Stimulated activated memory B cell treated with anti-CD40 and anti-IgM and Interleukin-4, amounts not matched to agents 10 μg/mL and 1 μg/mL and 100 μg/mL, for 72 hours (primary cell): ENCODE results near the gene CMSS1.
A peak's percentile ranks its signal among the peaks of the same experiment; 100 is the strongest.

Experiments used
- ATAC-seq: fragments of 150-1000 bp; cut with Tn5 transposase; 2 replicates; pipeline ENCODE4 v1.10.0; 2021
- H3K27ac Mint-ChIP-seq: one replicate; pipeline ENCODE4 v1.8.0; 2022; ENCODE audit warnings: mild to moderate bottlenecking, mixed read lengths
- H3K27me3 Mint-ChIP-seq: one replicate; pipeline ENCODE4 v1.8.0; 2022; ENCODE audit warnings: mixed read lengths
- H3K36me3 Mint-ChIP-seq: one replicate; pipeline ENCODE4 v1.8.0; 2022; ENCODE audit warnings: mixed read lengths
- H3K4me1 Mint-ChIP-seq: one replicate; pipeline ENCODE4 v1.8.0; 2022; ENCODE audit warnings: mixed read lengths
- H3K4me3 Mint-ChIP-seq: one replicate; pipeline ENCODE4 v1.8.0; 2022; ENCODE audit warnings: mild to moderate bottlenecking, moderate library complexity, mixed read lengths
- H3K9me3 Mint-ChIP-seq: one replicate; pipeline ENCODE4 v1.8.0; 2022; ENCODE audit warnings: mixed read lengths

CMSS1 gene

DNA sequence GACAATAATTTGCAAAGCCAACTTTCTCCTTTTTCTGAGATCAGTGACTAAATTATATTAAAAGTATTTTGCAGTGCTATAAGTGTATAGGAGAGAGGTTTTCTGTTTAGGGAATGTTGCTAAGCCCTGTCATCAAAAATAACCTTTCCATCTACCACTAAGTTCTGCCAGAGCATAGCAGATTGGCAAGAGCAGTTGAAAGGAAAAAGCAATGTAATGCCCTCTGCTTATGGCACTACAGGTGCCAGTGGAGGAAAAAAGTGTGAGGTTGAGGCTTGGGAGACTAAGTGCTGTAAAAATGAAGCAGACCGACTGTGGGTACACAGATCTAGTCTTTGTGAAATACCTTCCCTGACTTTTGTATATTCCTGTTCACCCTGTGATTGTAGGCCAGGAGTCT is 285.1 kb downstream of the CMSS1 start:
- no peak overlapping the region for H3K4me3 Mint-ChIP-seq
- no peak for ATAC-seq

GRCh38 chr3:100103558-100104441 is 286.1 kb downstream of the CMSS1 start:
- Mint-ChIP-seq H3K27me3 (no peaks in the 10 kb centered on the region), H3K4me1 (peaks cover 36% of the 10 kb centered on the region), H3K4me3 (no peak overlapping the region), H3K9me3 (peaks cover 3% of the 10 kb centered on the region), H3K36me3 (peaks cover 18% of the 10 kb centered on the region), H3K27ac (peak overlapping the region; percentile 61)
- peak; percentile 80 for ATAC-seq

More for the DNA sequence above, 285.1 kb downstream of the CMSS1 start:
- H3K27ac Mint-ChIP-seq = peak overlapping the region; percentile 61
- no peaks in the 10 kb centered on the region for H3K27me3 Mint-ChIP-seq
- peaks cover 3% of the 10 kb centered on the region for H3K9me3 Mint-ChIP-seq
- peaks cover 36% of the 10 kb centered on the region for H3K4me1 Mint-ChIP-seq
- peaks cover 18% of the 10 kb centered on the region for H3K36me3 Mint-ChIP-seq

- Mint-ChIP-seq H3K4me3 (no peak overlapping the region), H3K9me3 (peaks cover 3% of the 10 kb centered on the region), H3K27ac (peak overlapping the region; percentile 61), H3K36me3 (peaks cover 18% of the 10 kb centered on the region), H3K4me1 (peaks cover 36% of the 10 kb centered on the region), H3K27me3 (no peaks in the 10 kb centered on the region)
- ATAC-seq = no peak
Measured at GRCh38 chr3:100104442-100104798, 286.8 kb downstream of the CMSS1 start.

DNA sequence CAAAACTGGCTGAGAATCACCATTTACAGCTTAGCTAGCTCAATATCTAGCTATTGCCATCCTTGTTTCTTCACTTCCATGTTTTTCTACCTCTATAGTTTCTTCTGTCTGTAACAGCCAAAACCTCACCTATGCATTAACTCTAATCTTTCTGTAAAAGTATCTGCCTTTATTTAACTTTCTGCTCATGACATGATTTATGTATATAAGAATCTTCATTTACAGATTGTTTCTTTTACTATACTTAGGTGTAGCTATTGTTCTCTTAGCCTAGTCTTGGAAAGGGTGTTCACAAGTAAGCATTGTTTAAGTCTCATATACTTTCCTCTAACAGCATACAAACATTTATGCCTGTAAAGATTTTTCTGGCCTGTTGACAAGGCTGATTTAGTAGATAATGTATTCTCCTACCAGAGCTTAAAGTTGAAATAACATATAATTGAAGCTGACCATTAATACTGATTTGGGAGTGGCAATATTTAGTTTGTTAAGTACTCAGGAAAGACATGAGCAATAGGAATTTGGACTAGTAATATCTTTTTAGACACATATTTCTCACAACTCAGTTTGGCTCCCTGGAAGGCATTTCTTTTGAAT is 287.3 kb downstream of the CMSS1 start:
- Mint-ChIP-seq H3K4me1 (peaks cover 36% of the 10 kb centered on the region), H3K36me3 (peaks cover 15% of the 10 kb centered on the region), H3K4me3 (no peak overlapping the region), H3K27ac (peak overlapping the region; percentile 61), H3K27me3 (no peaks in the 10 kb centered on the region), H3K9me3 (peaks cover 3% of the 10 kb centered on the region)
- ATAC-seq = no peak

DNA sequence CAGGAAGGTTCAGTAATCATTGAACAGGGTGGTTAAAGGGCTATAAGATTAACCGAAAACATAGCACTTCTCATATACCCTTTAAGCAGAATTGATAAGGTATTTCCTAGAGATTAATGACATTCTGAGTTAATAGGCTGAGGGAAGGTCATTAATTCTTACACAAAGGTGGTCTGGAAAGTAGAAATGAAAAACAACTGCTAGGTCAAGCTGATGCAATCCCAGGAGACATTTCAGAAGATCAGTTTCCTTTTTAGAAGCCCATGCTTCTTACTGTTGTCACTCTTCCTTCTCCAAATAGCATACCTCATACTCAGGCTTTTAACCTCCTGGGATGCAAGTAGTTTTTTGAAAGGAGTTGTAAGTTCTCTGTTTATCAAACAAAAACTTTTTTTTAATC is 287.8 kb downstream of the CMSS1 start:
- H3K27ac Mint-ChIP-seq = peak overlapping the region; percentile 61
- peaks cover 19% of the 10 kb centered on the region for H3K36me3 Mint-ChIP-seq
- H3K9me3 Mint-ChIP-seq = peaks cover 3% of the 10 kb centered on the region
- no peak overlapping the region for H3K4me3 Mint-ChIP-seq
- no peaks in the 10 kb centered on the region for H3K27me3 Mint-ChIP-seq
- H3K4me1 Mint-ChIP-seq = peaks cover 36% of the 10 kb centered on the region
- peak; percentile 55 for ATAC-seq

DNA sequence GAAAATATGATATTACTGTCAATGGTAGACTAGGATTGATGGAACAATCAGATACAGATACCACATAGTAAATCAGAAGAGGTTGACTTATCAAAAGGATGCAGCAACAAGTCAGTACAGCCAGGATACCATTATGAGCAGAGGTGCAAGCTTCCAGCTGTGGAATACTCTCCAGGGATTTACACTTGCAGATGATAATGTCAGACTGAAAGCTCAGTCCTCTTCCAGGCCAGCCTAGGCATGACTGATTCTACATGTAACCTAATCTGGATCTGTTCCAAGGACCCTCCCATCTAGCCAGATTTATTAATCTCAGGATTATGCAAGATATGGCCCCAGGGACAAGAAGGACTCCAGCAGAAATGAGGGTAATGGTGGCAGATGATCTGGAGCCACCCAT is 288.4 kb downstream of the CMSS1 start:
- no peak for ATAC-seq
- H3K4me1 Mint-ChIP-seq = peaks cover 36% of the 10 kb centered on the region
- peaks cover 2% of the 10 kb centered on the region for H3K9me3 Mint-ChIP-seq
- H3K36me3 Mint-ChIP-seq = peaks cover 20% of the 10 kb centered on the region
- no peaks in the 10 kb centered on the region for H3K27me3 Mint-ChIP-seq
- H3K27ac Mint-ChIP-seq = peak overlapping the region; percentile 61
- H3K4me3 Mint-ChIP-seq = no peak overlapping the region

DNA sequence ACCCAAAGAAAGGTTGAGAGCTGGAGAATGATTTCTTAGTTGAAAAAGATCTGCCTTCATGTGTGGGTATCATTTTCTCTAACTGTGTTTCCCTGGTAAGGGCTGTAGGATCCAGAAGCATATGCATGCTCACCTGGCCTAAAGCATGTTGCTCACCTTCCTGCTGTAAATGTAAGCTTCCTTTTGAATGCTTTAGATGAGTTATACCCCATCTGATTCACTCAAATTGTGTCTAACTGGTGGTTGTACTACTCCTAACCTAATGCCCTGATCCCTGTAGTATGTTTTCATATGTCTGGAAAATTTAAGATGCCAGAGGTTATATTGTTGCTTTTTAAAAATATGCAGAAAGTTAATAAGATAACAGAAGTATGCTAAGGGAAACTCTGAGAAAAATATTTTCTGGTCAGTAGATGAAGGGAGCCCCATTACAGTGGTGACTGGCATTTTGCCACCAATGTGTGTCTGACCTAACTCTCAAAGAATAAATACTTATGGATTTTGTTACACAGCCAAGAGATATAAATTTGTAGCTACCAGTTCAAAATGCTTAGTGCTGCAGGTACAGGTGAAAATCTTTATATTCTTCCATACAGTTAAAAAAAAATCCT is 289.0 kb downstream of the CMSS1 start:
- no peak overlapping the region for H3K4me3 Mint-ChIP-seq
- peaks cover 16% of the 10 kb centered on the region for H3K36me3 Mint-ChIP-seq
- H3K27me3 Mint-ChIP-seq = no peaks in the 10 kb centered on the region
- H3K27ac Mint-ChIP-seq = peak overlapping the region; percentile 40
- no peaks in the 10 kb centered on the region for H3K9me3 Mint-ChIP-seq
- no peak for ATAC-seq
- H3K4me1 Mint-ChIP-seq = peaks cover 36% of the 10 kb centered on the region

- Mint-ChIP-seq H3K4me1 (peaks cover 36% of the 10 kb centered on the region), H3K27me3 (no peaks in the 10 kb centered on the region), H3K4me3 (no peak overlapping the region), H3K27ac (no peak overlapping the region), H3K36me3 (peaks cover 16% of the 10 kb centered on the region), H3K9me3 (no peaks in the 10 kb centered on the region)
- no peak for ATAC-seq
Measured at GRCh38 chr3:100107221-100107814, 289.7 kb downstream of the CMSS1 start.

DNA sequence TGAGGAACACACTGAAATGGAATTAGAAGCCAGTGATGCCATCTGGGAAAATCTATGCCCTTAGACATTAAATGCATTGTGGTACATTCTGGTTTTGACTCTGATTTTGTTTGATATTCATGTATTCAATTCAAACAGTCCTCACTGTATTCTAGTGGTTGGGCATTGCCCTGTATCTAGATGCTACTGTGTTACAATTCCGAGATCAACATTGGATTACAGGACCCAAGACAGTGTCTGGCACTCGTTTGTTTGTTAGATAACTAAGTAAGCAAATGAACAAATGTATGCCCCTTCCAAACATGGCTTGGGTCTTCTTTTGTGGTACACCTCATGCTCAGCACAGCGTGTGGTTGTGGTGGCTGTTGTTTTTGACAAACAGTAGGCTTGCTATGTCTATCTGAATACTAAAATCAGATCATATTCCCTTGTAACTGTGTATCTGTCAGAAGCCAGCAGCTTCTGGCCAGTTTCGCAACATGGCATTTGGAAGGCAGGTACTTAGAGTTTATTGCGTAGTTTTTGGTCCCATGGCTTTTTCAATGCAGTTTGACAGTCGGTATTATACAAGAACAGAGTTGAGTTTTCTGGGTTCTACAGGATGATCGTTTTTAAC is 290.9 kb downstream of the CMSS1 start:
- Mint-ChIP-seq H3K36me3 (peaks cover 8% of the 10 kb centered on the region), H3K4me3 (no peak overlapping the region), H3K9me3 (no peaks in the 10 kb centered on the region), H3K4me1 (peaks cover 24% of the 10 kb centered on the region), H3K27ac (no peak overlapping the region), H3K27me3 (no peaks in the 10 kb centered on the region)
- no peak for ATAC-seq

- Mint-ChIP-seq H3K4me1 (peaks cover 8% of the 10 kb centered on the region), H3K36me3 (peaks cover 13% of the 10 kb centered on the region), H3K9me3 (no peaks in the 10 kb centered on the region), H3K27ac (no peak overlapping the region), H3K27me3 (no peaks in the 10 kb centered on the region), H3K4me3 (no peak overlapping the region)
- ATAC-seq = no peak
Measured at GRCh38 chr3:100110162-100110561, 292.5 kb downstream of the CMSS1 start.

DNA sequence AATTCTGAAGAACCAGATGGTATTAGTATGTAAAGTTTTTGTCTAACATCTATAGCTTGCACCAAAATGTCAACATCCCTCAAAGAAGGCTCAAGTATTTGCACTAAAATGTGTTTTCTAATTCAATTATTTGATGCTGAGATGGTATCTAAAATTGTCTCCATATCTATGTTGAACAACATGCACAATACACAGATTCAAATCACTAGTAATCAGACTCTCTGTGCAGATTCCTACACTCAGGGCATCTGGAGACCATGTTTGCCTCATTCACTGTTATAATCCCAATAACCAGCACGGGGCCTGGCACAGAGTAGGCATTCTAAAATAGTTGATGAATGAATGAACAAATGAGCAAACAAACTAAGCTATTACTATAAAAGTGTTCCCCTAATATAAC is 294.1 kb downstream of the CMSS1 start:
- Mint-ChIP-seq H3K9me3 (no peaks in the 10 kb centered on the region), H3K27ac (no peak overlapping the region), H3K36me3 (peaks cover 13% of the 10 kb centered on the region), H3K4me3 (no peak overlapping the region), H3K4me1 (no peaks in the 10 kb centered on the region), H3K27me3 (no peaks in the 10 kb centered on the region)
- no peak for ATAC-seq

- Mint-ChIP-seq H3K36me3 (peaks cover 13% of the 10 kb centered on the region), H3K9me3 (no peaks in the 10 kb centered on the region), H3K4me3 (no peak overlapping the region), H3K27ac (no peak overlapping the region), H3K4me1 (no peaks in the 10 kb centered on the region), H3K27me3 (no peaks in the 10 kb centered on the region)
- no peak for ATAC-seq
Measured at GRCh38 chr3:100113723-100114412, 296.2 kb downstream of the CMSS1 start.

DNA sequence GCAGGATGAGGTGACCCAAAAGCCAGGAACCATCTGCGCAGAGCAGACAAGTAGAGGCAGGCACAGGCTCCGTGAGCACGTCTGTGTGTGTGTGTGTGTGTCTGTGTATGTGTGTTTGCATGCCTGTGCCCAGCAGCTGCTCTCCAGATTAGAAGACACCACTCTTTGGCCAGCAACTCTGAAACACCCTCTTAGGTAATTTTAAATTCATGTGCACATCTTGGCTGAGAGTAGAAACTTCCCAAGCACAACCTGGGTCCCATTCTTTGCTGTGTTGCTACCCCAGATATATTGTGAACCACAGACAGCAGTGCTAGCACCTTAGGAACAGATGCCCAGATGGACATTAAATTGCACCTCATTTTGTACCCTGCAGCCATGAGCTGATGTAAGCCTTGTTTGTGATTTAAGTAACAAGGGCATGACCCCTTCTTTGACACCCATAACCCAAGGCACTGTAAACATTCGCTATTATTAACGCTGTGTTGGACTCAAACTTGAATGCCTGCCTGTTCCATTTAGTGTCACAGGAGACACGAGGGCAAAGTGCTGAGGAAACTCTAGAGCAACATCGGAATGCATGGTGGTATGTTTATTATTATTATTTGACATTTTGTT is 296.9 kb downstream of the CMSS1 start, which contains the start of gene FILIP1L:
Gene FILIP1L, minus strand, starts transcription at position 89 of the 618 bp plus-strand sequence.
- no peaks in the 10 kb centered on the region for H3K27me3 Mint-ChIP-seq
- ATAC-seq = no peak
- H3K36me3 Mint-ChIP-seq = peaks cover 17% of the 10 kb centered on the region
- no peaks in the 10 kb centered on the region for H3K4me1 Mint-ChIP-seq
- H3K4me3 Mint-ChIP-seq = no peak within 1 kb of the TSS
- no peak within 1 kb of the TSS for H3K27ac Mint-ChIP-seq
- no peaks in the 10 kb centered on the region for H3K9me3 Mint-ChIP-seq

DNA sequence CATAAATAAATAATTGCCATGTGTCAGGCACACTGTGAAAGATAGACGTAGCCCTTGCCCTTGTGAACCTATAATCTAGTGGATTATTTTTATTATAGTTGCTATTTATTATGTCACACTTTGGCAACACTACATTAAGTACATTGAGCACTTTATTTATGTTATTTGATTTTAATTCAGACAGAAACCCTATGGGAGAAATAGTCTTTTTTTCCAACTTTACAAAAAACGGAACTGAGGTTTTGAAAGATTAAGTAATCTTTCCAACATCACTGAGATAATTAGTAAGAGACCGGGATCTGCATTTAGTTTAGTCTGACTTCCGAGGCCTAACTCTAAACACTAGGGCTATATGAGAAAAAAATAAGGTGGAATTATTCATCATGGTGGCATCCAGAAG is 299.4 kb downstream of the CMSS1 start:
- H3K9me3 Mint-ChIP-seq = peaks cover 2% of the 10 kb centered on the region
- ATAC-seq = no peak
- H3K4me1 Mint-ChIP-seq = no peaks in the 10 kb centered on the region
- H3K4me3 Mint-ChIP-seq = no peak overlapping the region
- peaks cover 16% of the 10 kb centered on the region for H3K36me3 Mint-ChIP-seq
- H3K27me3 Mint-ChIP-seq = no peaks in the 10 kb centered on the region
- no peak overlapping the region for H3K27ac Mint-ChIP-seq
